NB4 (cell line): ENCODE results near the gene ZDHHC16.

Experiments
- MYC ChIP-seq: IDR thresholded peaks from 2 replicates; pipeline ENCODE4 v1.6.1; 2011; ENCODE audit warnings: low read depth, low read length
- POLR2A ChIP-seq: IDR thresholded peaks from 2 replicates; pipeline ENCODE4 v1.6.1; 2011; ENCODE audit warnings: mild to moderate bottlenecking; ENCODE audit not compliant: insufficient read length; ENCODE audit errors: extremely low read depth
- TF ChIP-seq, protein P1 (sequence below): IDR thresholded peaks from one replicate; pipeline ENCODE4 v1.5.1; 2012; ENCODE audit warnings: low read depth, low read length
- TF ChIP-seq, protein P2 (sequence below): IDR thresholded peaks from 2 replicates; pipeline ENCODE4 v1.6.1; 2011; ENCODE audit warnings: low read depth, low read length

DNA sequence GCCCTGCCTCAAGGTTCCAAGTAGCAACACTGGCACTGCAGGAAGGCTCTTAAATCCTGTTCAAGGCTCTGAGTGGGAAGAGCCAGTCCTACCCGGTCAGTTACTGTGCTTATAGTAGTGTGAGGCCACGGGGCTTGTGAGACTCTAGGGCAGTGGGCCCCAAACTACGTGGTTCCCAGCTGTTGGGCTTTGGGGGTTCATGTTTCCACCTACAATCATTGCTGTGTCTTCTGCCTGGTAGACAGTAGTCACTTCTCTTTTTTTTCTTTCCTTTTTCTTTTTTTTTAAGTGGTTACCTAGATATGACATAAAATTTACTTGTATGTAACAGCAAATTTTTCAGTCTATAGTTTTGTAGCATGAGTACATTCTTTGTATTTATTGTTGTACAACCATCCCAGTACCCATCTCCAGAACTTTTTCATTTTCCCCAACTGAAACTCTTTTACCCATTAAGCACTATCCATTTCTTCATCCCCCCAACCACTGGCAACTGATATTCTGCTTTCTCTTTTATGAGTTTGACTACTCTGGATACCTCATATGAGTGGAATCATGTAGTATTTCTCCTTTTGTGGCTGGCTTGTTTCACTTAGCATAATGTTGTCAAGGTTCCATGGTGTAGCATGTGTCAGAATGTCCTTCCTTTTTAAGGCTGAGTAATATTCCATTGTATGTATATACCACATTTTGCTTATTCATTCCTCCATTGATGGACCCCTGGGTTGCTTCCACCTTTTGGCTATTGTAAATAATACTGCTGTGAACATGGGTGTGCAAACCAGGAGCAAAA, 60.4 kb downstream of the ZDHHC16 start:
- TF ChIP-seq, protein P1, sequence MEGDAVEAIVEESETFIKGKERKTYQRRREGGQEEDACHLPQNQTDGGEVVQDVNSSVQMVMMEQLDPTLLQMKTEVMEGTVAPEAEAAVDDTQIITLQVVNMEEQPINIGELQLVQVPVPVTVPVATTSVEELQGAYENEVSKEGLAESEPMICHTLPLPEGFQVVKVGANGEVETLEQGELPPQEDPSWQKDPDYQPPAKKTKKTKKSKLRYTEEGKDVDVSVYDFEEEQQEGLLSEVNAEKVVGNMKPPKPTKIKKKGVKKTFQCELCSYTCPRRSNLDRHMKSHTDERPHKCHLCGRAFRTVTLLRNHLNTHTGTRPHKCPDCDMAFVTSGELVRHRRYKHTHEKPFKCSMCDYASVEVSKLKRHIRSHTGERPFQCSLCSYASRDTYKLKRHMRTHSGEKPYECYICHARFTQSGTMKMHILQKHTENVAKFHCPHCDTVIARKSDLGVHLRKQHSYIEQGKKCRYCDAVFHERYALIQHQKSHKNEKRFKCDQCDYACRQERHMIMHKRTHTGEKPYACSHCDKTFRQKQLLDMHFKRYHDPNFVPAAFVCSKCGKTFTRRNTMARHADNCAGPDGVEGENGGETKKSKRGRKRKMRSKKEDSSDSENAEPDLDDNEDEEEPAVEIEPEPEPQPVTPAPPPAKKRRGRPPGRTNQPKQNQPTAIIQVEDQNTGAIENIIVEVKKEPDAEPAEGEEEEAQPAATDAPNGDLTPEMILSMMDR, result no peak
- TF ChIP-seq POLR2A, result no peak
- no peak for TF ChIP-seq MYC
- TF ChIP-seq, protein P2, sequence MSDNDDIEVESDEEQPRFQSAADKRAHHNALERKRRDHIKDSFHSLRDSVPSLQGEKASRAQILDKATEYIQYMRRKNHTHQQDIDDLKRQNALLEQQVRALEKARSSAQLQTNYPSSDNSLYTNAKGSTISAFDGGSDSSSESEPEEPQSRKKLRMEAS, result no peak
